ENCODE results near the gene PLPP1.
"Not testable (repeated sequence)": the region's sequence is repeated elsewhere in the genome, so short reads cannot be mapped to it uniquely, and the experiment has no call there.

The PLPP1 gene

GRCh38 chr5:55544341-55544740 lies 9.6 kb upstream of the PLPP1 start:
- DNase-seq, result no peak

- DNase-seq, result no peak
Observed at GRCh38 chr5:55541056-55541635, 6.4 kb upstream of the PLPP1 start.

DNA sequence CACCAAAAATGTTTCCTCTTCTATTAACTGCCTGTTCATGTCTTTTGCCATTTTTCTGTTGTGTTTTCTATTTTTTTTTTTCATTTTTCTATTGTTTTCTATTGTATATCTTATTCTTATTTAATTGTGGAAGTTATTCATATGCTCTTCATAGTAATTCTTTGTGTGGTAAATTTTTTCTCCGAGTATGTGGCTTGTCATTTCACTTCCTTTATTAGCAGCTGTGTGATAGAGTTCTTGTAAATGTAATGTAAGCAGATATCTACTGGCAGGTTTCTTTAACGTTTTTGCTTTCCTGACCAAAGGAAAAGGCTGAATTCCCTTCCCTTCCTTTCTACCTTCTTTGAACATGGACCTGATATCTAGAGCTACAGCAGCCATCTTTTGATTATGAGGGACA lies 5.8 kb upstream of the PLPP1 start:
- DNase-seq, result no peak

GRCh38 chr5:55540024-55540423 lies 5.3 kb upstream of the PLPP1 start:
- peak; percentile 62 to 67 for DNase-seq

DNA sequence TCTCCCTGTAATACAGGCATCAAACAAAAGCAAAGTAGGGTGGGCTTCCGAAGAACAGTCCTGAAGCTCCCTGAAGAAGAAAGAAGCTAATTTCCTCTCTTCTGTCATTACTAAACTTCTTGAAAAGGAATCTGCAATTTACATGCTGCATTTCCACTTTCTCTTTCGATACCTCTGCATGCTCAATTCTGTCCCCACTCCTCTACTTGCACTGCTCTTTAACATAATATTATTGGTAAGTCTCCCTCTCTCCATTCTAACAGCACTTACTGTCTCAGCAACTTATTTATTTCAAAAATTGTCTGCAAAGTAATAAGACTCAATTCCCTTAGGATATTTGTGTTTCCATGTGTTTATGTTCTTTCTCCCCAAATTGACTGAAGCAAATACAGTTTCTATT lies 3.9 kb upstream of the PLPP1 start:
- DNase-seq, result no peak

DNA sequence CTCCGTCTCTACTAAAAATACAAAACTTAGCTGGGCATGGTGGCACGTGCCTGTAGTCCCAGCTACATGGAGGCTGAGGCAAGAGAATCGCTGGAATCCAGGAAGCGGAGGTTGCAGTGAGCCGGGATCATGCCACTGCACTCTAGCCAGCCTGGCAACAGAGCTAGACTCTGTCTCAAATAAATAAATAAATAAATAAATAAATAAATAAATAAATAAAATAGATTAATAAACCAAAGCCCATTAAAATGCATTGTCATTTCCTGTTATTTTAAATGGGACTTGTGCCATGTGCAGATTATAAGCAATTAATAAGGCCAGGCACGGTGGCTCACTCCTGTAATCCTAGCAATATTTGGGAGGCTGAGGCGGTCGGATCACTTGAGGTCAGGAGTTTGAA lies 2.6 kb upstream of the PLPP1 start:
- not testable (repeated sequence) for DNase-seq

- DNase-seq, result peak in 1 of 2 experiments; percentile 1
Observed at GRCh38 chr5:55535199-55535905, 588 bp upstream of the PLPP1 start.

- DNase-seq, result peak; percentile 25 to 78
Observed at GRCh38 chr5:55533521-55534435, 986 bp downstream of the PLPP1 start.

GRCh38 chr5:55530669-55531068 lies 4.1 kb downstream of the PLPP1 start:
- DNase-seq, result no peak

- DNase-seq, result no peak
Observed at GRCh38 chr5:55524816-55525215, 9.9 kb downstream of the PLPP1 start.

DNA sequence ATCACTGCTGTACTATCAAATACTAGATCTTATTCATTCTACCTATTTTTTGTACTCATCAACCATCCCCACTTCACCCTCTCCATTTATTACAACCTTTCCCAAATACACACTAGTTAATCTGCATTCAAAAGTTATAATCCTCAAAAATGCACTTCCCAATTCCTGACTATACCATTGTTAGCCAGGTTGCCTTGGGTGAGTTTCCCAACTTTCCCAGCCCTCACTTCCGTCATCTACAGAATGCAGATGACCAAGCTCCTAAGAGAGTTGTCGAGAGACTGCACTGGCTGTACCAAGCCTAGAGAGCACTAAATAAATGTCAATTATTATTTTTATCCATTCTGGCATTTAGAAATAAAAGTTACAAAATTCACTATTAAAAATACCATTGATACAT lies 11.5 kb downstream of the PLPP1 start:
- DNase-seq, result no peak

- peak; percentile 4 to 24 for DNase-seq
Observed at GRCh38 chr5:55521881-55522280, 12.9 kb downstream of the PLPP1 start.

DNA sequence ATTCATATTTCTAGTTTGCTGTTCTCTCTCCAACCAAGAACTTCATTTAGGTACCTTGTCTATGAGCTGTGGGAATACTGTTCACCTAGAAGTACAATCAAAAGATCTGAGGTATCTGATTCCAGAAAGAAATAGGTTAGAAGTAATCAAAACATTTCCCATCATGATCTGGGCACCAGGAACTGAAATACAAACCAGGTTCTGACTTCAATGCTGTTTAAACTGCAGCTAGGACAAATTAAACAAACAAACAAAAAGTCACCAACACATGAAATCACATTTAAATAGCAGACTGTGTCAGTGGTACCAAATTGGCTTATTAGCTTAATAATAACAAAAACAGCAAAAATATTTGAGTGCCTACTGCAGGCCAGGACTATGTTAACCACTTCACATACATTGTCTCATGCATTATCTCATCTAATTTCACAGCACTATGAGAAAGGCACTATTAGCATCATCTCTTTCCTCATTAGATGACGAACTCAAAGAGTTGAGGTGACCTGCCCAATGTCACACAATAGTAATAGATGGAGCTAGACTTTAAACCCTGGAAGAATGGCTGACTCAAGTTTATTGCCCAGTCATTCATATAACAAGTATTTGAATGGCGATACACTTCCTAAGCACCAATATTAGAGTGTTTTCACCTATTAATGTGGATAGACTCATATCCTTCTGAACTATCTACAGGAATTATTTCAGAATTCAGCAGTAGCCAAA lies 14.5 kb downstream of the PLPP1 start:
- no peak for DNase-seq

GRCh38 chr5:55518831-55519390 lies 15.9 kb downstream of the PLPP1 start:
- DNase-seq, result peak; percentile 17 to 27

DNA sequence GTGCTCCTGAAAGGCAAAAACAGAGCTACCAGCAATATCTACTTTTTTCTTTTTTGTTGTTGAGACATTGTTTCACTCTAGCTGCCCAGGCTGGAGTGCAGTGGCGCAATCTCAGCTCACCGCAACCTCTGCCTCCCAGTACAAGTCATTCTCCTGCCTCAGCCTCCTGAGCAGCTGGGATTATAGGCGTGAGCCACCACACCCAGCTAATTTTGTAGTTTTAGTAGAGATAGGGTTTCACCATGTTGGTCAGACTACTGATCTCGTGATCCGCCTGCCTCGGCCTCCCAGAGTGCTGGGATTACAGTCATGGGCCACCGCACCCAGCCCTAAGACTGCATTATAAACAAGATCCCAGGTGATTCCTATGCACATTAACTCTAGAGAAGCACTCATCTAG lies 17.0 kb downstream of the PLPP1 start:
- DNase-seq, result no peak

DNA sequence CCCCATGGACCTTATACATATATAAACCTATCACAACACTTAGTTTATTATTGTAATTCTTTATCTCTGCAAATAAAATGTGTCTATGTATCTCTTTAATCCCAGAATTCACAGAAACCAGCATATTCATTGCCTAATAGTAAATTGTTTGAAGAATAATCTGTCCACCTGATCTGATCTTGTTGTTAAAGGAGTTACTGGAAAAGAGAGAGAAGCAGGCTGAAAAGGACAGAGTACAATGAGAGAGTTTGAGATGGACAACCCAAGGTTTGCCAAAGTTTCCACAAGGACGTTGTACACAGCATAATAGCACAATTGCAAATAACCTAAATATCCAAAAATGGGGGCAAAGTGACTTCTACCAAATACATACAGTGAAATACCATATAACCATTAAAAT lies 23.8 kb downstream of the PLPP1 start:
- no peak for DNase-seq

GRCh38 chr5:55510523-55510880 lies 24.3 kb downstream of the PLPP1 start:
- no peak for DNase-seq

- no peak for DNase-seq
Observed at GRCh38 chr5:55509796-55510522, 24.8 kb downstream of the PLPP1 start.

- no peak for DNase-seq
Observed at GRCh38 chr5:55509097-55509496, 25.7 kb downstream of the PLPP1 start.

- no peak for DNase-seq
Observed at GRCh38 chr5:55507574-55507973, 27.2 kb downstream of the PLPP1 start.

- not testable (repeated sequence) for DNase-seq
Observed at GRCh38 chr5:55505711-55506110, 29.1 kb downstream of the PLPP1 start.

GRCh38 chr5:55503917-55504316 lies 30.8 kb downstream of the PLPP1 start:
- DNase-seq, result not testable (repeated sequence)
